ENCODE results near the gene C19orf47.

GRCh38 chr19:40381321-40381720 is 33.1 kb upstream of the C19orf47 start:
- TF ChIP-seq, protein P1, sequence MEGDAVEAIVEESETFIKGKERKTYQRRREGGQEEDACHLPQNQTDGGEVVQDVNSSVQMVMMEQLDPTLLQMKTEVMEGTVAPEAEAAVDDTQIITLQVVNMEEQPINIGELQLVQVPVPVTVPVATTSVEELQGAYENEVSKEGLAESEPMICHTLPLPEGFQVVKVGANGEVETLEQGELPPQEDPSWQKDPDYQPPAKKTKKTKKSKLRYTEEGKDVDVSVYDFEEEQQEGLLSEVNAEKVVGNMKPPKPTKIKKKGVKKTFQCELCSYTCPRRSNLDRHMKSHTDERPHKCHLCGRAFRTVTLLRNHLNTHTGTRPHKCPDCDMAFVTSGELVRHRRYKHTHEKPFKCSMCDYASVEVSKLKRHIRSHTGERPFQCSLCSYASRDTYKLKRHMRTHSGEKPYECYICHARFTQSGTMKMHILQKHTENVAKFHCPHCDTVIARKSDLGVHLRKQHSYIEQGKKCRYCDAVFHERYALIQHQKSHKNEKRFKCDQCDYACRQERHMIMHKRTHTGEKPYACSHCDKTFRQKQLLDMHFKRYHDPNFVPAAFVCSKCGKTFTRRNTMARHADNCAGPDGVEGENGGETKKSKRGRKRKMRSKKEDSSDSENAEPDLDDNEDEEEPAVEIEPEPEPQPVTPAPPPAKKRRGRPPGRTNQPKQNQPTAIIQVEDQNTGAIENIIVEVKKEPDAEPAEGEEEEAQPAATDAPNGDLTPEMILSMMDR (conservative IDR thresholded peaks at IDR 0.05; ENCODE audit: low read length), result no peak
- TF ChIP-seq EZH2phosphoT487 (IDR thresholded peaks at IDR 0.05; ENCODE audit: borderline replicate concordance), result no peak

Data from Loucy (cell line).